GM19452 (cell line): ENCODE data around the gene SH3RF3.
"Not testable (repeated sequence)": the region's sequence is repeated elsewhere in the genome, so short reads cannot be mapped to it uniquely, and the experiment has no call there.

ENCODE experiments used
- ATAC-seq: cut with Tn5 transposase; IDR thresholded peaks from one replicate; pipeline ENCODE4 v1.9.1; 2021; ENCODE audit not compliant: unreplicated experiment

Gene SH3RF3

DNA sequence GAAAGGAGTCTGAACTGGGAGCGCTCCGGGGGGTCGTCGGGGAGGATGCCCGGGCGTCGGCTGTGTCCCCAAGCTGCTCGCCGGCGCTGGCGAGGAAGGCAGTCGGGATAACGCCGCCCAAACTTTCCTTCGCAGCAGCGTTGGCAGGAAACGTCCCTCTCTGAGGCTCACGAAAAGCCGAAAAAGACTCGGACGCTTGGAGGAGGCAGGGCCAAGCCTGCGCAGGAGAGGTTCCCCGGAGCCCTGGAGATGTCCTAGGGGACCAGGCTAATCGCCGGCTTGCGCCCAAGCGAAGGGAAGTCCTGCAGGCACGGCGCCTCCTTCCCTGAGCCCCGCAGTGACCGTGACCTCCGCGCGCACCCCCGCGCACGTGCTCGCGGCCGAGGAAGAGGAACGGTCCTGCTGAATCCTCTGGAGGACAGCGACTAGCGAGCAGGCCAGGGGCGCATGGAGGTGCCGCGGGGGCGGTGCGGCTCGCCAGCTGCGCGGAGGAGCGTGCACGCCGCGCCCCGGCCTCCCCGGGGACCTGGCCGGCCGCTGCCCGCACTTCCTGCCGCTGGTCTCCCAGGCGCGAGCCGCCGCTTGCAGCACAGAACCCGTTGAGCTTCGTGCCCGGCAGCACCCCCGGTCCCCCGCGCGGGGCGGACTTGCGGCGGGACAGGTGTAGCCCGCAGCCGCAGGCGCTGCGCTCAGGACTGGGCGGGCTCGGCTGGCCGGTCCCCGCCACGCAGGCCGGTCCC is at the start of gene SH3RF3:
Gene SH3RF3, plus strand, starts transcription at position 590 of the 740 bp plus-strand sequence.
- ATAC-seq = no peak

DNA sequence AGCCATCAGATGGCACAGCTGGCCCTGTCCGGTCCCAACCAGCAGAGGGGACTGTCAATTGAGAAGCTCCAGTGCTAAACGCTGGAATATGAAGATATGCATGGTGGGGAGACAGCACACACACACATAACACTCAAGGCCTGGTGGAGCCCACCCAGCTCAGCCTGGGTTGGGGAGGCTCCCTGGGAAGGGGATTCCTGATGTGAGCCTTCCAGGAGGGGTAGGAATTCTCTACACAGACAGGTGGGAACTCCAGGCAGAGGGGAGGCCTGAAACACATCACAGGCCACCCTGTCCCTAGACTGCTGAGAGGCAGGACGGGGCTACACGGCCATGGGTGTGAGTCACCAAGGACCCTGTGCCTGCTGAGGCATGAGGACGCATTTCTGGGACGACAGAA is 49.4 kb upstream of the SH3RF3 start:
- no peak for ATAC-seq

DNA sequence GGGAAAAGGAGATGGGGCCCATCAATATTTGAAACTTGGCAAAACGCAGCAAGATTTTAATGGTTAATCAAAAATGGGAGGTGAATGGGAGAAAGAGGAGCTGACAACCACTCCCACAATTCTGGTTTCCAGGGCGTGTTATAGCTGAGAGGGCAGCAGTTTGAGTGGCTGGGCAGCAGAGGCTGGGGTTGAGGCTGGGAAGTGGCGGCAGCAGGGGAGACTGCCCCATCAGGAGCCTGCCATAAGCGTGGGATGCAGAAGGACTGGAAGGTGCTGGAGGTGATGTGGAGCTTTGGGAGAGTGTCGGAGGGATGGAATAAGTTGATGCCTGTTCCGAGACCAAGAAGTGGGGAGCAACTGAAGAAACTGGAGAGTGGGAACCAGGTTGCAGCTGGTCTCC is 48.9 kb upstream of the SH3RF3 start:
- ATAC-seq = no peak

DNA sequence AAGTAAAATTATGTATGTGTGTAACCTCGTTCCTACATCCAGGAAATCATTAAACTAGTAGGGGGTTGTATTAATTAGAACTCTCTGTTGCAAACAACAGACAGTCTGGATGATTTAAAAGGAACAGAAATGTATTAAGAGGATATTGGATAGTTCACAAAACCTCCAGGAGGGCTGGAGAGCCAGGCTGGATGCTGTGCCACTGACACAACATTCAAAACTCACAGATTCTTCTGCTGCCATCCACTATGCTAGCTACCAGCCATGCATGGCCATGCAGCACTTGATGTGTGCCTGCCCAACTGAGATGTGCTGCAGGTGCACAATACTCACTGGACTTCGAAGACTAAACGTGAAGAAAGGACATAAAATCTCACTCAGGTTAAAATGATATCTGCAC is 48.2 kb upstream of the SH3RF3 start:
- no peak for ATAC-seq

DNA sequence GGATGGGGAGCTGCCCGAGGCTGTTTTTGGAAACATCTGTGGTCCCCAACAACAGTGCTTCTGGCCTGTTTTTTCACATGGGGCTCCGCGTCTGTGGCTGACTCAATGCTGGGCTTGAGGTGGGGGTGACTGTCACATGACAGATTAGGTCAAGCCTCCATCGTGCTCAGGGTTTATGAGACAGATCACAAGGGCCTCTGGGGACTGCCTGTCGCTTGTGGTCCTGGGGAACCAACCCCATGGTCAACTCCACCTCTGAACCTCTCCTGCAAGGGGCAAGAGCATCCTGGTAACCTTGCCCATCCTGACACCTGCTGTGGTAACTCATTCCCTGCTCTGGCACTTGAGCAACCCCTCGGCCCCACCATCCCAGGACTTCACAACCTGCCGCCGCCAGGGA is 47.6 kb upstream of the SH3RF3 start:
- no peak for ATAC-seq

DNA sequence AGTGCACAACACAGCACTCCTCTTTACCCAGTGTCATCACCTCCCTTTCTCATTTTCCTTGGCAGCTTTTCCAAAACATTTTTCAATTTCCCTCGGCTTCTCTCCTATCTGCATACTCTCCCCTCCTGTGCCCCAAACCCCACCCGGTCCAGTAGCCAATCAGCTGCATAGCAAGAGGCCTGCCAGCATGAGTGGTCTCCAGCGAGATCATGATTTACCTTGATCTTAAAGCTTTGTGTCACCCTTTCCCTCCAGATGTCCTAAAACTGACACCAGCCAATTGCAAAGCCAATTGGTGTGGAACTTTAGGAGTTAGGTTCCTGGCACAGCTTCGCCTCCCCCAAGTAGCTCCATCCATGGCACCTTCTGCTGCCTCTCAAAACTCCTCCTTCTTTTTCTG is 45.2 kb upstream of the SH3RF3 start:
- ATAC-seq = no peak

DNA sequence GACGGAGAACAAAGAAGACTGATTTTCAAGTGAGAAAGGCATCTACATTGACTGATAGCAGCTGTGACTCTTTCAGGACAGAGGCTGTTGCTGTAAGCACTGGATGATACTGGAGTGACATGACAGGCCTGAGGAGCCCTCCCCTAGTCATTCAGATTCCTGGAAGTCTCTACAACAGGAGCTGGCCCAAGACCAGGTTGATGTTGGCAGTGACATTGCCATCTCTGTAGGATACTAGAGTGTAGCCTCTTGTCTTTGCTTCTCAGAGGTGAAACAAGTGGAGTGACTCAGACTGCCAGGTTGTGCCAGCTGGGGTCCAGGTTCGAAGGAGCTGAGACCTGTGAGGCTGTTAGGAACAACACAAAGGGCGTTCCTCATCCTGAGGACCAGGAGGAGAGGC is 44.7 kb upstream of the SH3RF3 start:
- no peak for ATAC-seq

DNA sequence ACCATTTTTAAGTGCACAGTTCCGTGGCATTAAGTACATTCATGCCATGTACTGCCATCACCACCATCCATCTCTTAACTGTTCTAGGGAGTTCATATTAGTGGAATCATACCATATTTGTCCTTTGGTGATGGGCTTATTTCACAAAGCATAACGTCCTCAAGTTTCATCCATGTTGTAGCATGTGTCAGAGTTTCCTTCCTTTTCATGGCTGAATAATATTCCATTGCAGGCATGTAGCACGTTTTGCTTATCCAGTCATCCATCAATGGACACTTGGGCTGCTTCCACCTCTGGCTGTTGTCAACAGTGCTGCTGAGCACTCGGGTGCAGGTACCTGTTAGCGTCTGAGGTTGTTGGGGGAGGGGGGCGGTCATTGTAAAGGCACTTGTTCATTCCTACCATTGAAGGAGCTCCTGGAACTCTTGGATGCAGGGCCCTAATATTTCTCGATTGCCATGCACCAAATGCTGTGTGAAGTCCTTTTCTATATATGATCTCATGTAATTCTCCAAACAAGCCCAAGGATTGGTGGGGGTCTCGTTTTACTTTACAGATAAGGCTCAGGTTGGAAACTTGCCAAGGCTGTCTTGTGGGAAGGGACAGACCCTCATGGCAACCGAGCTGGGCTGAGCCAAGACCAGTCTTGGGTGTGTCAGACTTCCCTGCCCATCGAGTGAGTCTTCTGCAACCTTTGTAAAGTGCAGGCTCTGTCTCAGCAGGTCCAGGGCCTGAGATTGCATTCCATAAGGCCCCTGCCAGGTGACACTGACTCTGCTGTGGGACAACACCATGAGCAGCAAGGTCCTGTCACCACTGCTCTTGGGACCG is 42.9 kb upstream of the SH3RF3 start:
- ATAC-seq = no peak

DNA sequence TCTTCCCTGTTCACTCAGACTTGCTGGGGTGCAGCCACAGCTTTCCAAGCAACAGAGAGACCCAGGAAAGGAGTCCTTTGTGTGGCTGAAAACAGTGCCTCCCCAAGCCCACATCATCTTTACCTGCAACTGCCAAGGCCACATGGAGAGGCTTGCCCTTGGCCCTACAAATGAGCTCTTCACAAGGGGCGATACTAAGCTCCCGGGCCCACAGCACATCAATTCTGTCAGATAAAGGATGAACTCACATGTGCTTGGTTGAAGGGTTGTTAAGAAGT is 42.3 kb upstream of the SH3RF3 start:
- ATAC-seq = no peak

DNA sequence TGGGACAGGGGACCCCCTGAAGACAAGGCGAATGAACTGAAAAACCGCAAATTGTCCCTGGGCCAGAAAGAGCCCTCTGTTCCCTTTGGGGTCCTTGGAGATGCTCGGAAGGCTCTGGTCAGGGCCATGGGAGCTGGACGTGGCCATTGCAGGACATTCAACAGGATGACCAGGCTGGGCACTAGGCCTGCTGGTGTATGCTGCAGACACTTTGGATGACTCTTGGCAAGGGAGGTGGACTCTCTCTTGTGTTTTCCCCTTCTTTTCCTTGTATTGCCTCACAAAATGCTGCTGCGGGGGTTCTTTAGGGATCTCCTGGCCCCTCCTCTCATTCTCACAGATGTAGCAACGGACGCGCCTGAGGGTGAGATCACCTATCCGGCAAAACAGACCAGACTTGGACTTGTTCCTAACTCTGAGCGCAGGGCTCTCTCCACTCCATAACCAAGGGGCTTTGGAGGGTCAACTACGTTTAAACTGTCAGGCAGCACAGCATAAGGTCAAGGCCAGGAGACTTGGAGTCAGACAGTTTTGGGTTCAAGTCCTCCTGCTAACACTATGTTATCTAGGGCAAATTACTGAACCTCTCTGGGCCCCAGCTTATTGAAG is 41.8 kb upstream of the SH3RF3 start:
- ATAC-seq = no peak

DNA sequence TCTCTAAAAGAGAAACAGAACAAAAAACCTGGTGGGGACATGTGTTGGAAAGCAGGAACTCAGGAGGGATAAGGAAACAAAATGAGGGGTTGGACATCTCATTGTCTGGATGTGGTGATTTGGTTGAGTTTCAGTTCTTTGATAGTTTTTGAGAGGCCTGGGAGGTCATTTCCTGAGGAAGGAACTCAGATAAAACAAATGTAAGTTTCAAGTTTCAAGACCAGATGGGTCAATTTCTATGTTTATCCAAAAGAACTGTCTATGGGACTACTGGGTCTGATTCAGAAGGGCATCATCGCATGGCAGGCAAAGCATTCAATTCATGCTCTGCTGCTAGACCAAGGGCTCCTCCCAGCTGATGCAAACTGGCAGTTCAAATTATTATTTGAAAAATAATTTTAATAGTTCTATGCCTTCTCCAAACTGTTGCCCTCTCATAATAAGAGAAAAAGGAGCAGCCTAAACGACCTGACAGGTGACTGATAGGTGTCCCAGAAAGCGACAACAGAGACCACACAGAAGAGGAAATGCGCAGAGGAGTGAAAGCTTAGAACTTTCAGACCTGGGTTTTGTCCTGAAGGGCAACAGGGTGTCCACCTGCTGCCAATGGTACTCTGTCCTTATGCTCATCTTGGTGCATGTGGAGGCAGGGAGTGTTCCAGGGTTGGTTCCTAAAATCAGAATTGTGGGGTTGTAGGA is 39.3 kb upstream of the SH3RF3 start:
- no peak for ATAC-seq

DNA sequence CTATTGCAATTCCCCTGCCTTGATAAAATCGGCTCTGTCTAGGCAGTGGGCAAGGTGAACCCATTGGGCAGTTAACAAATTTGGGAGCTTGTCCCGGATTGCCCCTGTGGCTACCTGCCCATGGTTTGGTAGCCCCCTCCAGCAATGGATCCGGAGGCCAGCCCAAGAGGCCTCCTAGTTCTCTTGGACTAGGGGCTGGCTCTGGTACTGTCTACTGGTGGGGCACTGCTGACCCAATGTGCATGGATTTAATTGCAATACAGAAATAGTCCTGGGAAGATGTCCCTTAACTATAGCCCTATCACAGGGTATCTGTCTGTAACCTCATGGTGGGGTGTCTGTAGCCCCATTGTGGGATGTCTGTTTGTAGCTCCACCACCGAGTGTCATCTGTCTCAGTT is 37.5 kb upstream of the SH3RF3 start:
- ATAC-seq = no peak

DNA sequence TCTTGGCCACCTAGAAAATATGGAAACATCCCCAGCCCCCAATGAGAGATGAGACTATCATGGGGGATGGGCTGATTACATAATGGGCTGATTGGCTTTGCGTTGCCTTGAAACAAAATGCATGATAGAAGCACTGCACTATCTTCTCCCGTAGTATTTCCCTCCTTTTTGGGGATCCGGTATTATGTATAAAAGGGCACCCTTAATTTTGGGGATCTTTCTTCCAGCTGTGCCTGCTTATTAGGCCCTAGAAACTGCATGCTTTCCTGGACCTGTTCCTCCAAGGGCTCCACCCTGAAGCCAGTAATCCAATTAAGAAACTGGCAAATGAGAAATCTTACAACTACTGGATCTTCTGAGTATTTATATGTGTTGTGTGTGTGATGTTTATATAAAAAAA is 34.9 kb upstream of the SH3RF3 start:
- no peak for ATAC-seq

DNA sequence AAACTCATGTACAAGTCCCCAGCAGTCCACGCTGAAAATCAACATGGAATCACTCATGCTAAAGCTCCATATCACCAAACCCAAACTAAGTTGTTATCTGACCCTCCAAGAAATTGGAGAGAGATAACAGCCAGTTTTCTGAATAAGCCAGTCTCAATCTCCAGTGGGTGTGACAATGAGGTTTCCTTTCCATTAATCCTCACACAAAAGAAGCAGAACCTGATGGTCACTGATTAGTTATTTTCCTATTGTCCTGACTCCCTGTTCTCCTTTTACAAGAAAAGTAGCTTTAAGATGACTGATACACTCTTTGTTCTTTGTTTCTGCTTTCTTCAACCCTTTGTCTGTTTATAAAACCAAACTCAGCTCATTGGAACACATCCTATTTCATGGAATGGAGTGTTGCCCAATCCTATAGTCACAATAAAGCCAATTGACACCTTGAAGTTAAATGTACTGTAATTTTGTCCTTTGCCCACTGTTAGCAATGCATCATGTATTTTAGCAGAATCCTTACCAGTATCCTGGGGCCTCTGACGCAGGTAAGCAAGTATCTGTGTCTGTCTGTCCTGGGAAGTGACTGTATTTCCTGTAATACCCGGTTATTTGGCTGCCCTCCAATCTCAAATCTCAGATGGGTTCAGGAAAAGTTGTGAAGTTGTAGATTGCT is 30.6 kb upstream of the SH3RF3 start:
- ATAC-seq = no peak

DNA sequence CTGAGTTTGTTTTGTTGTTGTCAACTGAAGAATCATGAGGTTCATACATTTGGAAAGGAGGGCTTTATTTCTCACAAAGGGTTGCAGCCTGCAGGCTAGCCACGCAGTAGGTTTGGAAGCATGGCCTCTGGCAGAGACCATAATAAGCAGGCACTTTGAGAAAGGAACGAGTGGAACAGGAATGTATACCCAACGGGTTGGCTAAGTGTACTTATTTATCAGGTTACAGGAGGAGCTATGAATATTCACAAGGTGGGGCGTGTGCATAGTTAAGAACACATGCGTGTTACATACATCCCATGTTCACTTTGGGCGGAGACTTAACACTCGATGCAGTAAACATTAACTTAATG is 30.1 kb upstream of the SH3RF3 start:
- no peak for ATAC-seq

DNA sequence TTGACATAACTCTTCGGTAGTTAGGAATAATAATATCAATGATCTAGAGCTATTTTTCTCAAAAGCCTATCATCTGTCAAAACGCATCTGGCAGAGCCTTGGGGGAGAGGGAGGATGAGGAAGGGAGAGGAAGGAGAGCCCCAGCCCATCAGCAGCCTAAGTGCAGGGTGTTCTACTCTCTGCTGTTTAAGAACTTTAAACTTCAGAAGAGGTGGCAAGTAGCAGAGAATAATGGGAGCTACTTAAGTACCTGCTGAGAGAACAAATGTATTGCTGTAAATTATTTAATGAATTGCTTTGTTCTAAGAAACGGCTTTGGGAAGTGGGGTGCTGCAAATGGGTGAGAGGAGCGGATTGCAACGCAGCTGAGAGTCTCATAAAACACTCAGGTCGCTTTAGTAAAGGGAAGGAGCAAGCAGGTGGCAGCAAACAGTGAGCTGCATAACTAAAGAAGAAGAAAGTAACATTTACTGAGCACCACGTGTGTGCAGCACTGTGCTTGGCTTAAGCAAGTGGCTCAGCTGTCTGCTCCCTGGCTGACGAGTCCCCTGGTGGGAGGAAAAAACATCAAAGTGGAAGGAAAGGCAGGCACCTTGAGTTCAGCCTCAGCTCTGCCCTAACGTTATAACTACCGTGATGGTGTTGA is 26.3 kb upstream of the SH3RF3 start:
- ATAC-seq = no peak

DNA sequence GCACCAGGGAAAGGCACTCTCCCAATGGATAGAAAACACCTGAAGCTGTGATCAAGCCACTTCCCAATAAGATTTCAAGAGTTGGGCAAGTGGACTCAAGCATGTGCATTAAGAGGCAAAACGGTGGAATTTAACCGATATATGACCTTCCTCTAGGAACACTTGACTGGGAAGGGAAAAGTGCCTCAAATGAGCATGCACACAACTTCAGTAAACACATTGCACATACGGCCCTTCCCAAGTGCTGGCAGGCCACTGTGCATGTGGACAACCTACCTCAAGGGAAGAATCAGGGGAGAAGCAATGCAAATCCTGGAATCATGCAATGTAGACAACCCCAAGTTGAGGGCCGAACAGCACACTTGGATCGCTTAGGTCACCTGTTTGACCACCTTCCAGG is 23.9 kb upstream of the SH3RF3 start:
- no peak for ATAC-seq

DNA sequence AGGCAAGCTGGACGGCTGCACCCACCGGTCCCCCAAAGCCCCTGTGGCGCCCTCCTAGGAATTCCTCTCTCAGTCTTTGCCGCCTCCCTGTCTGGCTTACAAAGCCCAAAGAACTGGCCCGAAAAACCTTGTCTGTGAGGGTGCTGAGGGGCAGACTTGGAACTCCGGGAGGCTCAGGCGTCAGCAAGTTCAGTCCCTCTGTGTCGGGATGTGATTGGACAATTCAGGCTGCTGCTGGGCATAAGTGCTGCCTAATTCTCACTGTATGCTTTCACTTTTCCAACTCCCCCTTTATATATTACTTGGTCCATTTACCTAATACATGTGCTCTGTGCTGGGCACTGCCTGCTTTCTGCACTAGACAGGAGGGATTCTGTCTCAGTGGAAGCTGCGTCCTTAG is 20.3 kb upstream of the SH3RF3 start:
- ATAC-seq = no peak

DNA sequence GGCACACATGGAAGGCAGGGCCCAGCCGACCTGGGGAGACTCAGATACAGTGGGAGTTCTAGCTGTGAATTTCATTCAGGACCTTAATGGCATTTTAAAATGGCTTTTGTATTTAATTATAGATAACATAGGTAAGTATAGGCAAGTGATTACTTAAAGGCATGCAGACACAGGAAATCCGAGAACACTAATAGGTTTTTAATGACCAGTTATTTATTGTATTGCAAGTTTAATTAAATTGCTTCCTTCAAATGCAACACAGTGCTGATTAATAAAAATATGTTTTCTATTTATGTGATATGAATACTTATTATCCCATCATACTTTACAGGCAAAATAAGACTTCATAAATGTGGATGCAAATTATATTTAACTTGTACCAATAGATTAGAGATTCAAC is 19.7 kb upstream of the SH3RF3 start:
- no peak for ATAC-seq

DNA sequence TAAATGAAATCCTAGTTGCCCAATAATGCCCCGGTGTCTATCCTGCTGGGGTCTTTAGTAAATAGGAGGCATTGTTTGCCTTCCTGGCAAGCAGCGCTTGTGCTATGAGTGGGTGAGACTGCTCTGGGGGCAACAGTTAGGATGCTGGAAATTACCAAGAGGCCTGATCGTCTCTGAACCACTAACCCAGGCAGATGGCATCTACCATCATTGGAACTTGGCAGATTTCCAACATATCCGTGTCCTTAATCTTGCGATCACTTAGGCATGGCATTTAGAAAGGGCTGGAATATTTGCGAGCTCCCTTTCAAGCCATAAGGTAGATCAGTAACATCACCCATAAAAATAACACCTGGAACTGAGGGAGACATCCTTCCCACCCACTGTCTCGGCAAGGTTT is 18.8 kb upstream of the SH3RF3 start:
- ATAC-seq = no peak

DNA sequence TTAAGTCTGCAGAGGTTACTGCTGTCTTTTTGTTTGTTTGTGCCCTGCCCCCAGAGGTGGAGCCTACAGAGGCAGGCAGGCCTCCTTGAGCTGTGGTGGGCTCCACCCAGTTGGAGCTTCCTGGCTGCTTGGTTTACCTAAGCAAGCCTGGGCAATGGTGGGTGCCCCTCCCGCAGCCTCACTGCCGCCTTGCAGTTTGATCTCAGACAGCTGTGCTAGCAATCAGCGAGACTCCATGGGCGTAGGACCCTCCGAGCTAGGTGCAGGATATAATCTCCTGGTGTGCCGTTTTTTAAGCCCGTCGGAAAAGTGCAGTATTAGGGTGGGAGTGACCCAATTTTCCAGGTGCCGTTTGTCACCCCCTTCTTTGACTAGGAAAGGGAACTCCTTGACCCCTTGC is 11.8 kb upstream of the SH3RF3 start:
- not testable (repeated sequence) for ATAC-seq
